Neural crest cell (in vitro differentiated cells): ENCODE measurements around the gene SH2D3C. TPM values are rescaled to one million over a fixed set of nuclear protein-coding genes. Genes with fewer than 3 reads are reported as not detected.

Source experiments
- DNase-seq: peaks from one replicate; pipeline ENCODE4 v3.0.0; 2021; ENCODE audit warnings: low read depth, mixed read lengths, low spot score
- H3K27ac Mint-ChIP-seq: one replicate; pipeline ENCODE4 v1.8.0; 2021; ENCODE audit warnings: mild to moderate bottlenecking, mixed read lengths; ENCODE audit not compliant: unreplicated experiment
- H3K27me3 Mint-ChIP-seq: 2 replicates; pipeline ENCODE4 v1.8.0; 2021; ENCODE audit warnings: low read depth, mild to moderate bottlenecking, mixed read lengths
- H3K36me3 Mint-ChIP-seq: 2 replicates; pipeline ENCODE4 v1.8.0; 2021; ENCODE audit warnings: low read depth, mild to moderate bottlenecking, mixed read lengths
- H3K4me1 Mint-ChIP-seq: 2 replicates; pipeline ENCODE4 v1.8.0; 2021; ENCODE audit warnings: mixed read lengths
- H3K4me3 Mint-ChIP-seq: one replicate; pipeline ENCODE4 v1.8.0; 2021; ENCODE audit warnings: mild to moderate bottlenecking, mixed read lengths
- H3K9me3 Mint-ChIP-seq: 2 replicates; pipeline ENCODE4 v1.8.0; 2021; ENCODE audit warnings: mixed read lengths
- total RNA-seq: library from RNA; stranded (reverse); gene quantifications from 2 replicates; pipeline ENCODE4 v1.2.1, GENCODE V29; 2021
- TF ChIP-seq, protein P1 (sequence below): fragments of 200-600 bp; sonication (generic); conservative IDR thresholded peaks from 2 replicates; pipeline ENCODE4 v1.5.0; 2021; ENCODE audit warnings: antibody characterized with exemption, mild to moderate bottlenecking

Gene SH2D3C
- total RNA-seq, 1 donor from 2014 or later, result 7.2 TPM

DNA sequence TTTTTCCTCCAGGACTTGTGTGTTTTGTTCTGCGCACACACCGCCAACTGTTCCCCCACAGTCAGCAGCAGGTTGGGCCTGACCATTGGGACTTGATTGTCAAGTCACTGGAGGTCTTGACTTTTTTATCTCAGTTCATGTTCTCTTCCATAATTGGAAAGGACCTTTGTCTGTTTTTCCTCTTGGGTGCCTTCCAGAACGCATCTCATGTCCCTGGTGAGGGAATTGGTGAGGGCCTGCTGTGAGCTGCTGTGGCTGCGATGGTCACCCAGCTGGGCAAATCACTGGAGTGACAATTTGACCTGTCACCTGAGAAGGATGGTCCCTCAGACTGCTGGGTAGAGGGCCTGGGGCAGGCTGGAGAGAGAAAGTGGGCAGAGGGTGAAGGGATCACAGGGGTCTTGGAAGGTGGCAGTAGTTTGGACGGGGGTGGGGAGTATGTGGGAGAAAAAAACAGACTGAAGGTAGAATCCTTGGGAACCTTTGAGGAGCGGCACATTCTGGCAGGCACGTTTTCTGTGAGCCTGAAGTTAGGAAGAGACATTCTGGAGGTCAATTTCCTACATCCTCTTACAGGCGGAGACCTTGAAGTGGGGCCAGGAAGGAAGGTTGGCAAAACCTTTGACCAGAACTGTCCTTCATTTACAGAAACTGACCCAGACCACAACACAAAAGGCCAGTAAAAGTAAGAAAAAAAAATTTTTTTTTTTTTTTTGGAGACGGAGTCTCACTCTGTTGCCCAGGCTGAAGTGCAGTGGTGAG lies 11.8 kb upstream of the SH2D3C start:
- no peaks in the 10 kb centered on the region for H3K27me3 Mint-ChIP-seq
- peaks cover 15% of the 10 kb centered on the region for H3K4me1 Mint-ChIP-seq
- no peak for DNase-seq
- no peak overlapping the region for H3K27ac Mint-ChIP-seq
- H3K4me3 Mint-ChIP-seq, result peak overlapping the region; percentile 77
- TF ChIP-seq, protein P1, sequence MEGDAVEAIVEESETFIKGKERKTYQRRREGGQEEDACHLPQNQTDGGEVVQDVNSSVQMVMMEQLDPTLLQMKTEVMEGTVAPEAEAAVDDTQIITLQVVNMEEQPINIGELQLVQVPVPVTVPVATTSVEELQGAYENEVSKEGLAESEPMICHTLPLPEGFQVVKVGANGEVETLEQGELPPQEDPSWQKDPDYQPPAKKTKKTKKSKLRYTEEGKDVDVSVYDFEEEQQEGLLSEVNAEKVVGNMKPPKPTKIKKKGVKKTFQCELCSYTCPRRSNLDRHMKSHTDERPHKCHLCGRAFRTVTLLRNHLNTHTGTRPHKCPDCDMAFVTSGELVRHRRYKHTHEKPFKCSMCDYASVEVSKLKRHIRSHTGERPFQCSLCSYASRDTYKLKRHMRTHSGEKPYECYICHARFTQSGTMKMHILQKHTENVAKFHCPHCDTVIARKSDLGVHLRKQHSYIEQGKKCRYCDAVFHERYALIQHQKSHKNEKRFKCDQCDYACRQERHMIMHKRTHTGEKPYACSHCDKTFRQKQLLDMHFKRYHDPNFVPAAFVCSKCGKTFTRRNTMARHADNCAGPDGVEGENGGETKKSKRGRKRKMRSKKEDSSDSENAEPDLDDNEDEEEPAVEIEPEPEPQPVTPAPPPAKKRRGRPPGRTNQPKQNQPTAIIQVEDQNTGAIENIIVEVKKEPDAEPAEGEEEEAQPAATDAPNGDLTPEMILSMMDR, result no peak
- H3K9me3 Mint-ChIP-seq, result no peaks in the 10 kb centered on the region
- H3K36me3 Mint-ChIP-seq, result peaks cover 16% of the 10 kb centered on the region

DNA sequence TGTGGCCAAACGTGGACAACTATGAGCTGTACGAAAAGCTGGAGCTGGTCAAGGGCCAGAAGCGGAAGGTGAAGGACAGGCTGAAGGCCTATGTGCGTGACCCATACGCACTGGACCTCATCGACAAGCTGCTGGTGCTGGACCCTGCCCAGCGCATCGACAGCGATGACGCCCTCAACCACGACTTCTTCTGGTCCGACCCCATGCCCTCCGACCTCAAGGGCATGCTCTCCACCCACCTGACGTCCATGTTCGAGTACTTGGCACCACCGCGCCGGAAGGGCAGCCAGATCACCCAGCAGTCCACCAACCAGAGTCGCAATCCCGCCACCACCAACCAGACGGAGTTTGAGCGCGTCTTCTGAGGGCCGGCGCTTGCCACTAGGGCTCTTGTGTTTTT lies 10.7 kb upstream of the SH2D3C start:
- H3K4me1 Mint-ChIP-seq, result peaks cover 19% of the 10 kb centered on the region
- H3K27me3 Mint-ChIP-seq, result no peaks in the 10 kb centered on the region
- peaks cover 16% of the 10 kb centered on the region for H3K36me3 Mint-ChIP-seq
- H3K4me3 Mint-ChIP-seq, result peak overlapping the region; percentile 23
- H3K27ac Mint-ChIP-seq, result no peak overlapping the region
- DNase-seq, result no peak
- TF ChIP-seq, protein P1, result no peak
- no peaks in the 10 kb centered on the region for H3K9me3 Mint-ChIP-seq

DNA sequence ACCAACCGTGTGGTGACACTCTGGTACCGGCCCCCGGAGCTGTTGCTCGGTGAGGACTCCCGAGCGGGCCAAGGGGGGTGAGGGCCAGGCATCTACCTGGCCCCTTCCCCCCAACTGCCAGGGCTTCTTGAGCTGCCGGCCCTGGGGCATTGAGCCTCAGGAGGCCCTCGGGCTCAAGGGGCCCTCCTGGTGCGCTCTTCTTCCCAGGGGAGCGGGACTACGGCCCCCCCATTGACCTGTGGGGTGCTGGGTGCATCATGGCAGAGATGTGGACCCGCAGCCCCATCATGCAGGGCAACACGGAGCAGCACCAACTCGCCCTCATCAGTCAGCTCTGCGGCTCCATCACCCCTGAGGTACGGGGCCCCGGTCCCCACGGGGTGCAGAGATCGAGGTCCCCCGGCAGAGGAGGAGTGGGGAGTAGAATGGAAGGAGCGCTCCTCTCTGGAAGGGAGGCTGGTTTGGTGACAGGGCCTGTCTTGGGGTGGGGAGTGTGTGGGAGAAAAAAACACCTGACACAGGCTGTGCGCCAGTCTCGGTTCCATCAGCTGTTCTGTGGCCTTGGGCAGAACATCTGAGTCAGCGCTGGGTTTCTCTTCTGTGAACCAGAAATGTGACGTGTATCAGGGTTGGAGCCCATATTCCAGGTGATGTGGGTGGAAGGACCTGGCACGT lies 10.0 kb upstream of the SH2D3C start:
- peaks cover 22% of the 10 kb centered on the region for H3K4me1 Mint-ChIP-seq
- H3K9me3 Mint-ChIP-seq, result no peaks in the 10 kb centered on the region
- TF ChIP-seq, protein P1, result no peak
- DNase-seq, result no peak
- H3K27me3 Mint-ChIP-seq, result peaks cover 2% of the 10 kb centered on the region
- peak overlapping the region; percentile 59 for H3K4me3 Mint-ChIP-seq
- no peak overlapping the region for H3K27ac Mint-ChIP-seq
- H3K36me3 Mint-ChIP-seq, result peaks cover 16% of the 10 kb centered on the region

DNA sequence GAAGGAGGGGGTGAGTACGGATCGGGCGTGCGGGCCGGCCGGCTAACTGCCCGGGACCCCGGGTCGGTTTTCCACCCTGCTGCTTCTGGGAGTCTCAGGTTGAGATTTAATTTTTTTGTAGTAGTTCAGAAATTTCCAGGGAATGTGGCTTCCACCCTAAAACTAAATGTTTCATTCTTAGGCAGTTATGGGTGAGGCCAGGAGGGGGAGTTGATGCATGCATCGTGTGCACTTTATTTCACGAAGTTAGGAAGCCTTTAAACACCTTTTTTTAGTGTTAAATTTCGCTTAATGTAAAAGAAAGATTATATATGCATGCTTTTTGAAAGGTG lies 8.3 kb upstream of the SH2D3C start:
- no peaks in the 10 kb centered on the region for H3K9me3 Mint-ChIP-seq
- DNase-seq, result no peak
- TF ChIP-seq, protein P1, result peak; percentile 63
- peaks cover 2% of the 10 kb centered on the region for H3K27me3 Mint-ChIP-seq
- peak overlapping the region; percentile 90 for H3K27ac Mint-ChIP-seq
- peaks cover 13% of the 10 kb centered on the region for H3K36me3 Mint-ChIP-seq
- H3K4me1 Mint-ChIP-seq, result peaks cover 22% of the 10 kb centered on the region
- H3K4me3 Mint-ChIP-seq, result peak overlapping the region; percentile 96

DNA sequence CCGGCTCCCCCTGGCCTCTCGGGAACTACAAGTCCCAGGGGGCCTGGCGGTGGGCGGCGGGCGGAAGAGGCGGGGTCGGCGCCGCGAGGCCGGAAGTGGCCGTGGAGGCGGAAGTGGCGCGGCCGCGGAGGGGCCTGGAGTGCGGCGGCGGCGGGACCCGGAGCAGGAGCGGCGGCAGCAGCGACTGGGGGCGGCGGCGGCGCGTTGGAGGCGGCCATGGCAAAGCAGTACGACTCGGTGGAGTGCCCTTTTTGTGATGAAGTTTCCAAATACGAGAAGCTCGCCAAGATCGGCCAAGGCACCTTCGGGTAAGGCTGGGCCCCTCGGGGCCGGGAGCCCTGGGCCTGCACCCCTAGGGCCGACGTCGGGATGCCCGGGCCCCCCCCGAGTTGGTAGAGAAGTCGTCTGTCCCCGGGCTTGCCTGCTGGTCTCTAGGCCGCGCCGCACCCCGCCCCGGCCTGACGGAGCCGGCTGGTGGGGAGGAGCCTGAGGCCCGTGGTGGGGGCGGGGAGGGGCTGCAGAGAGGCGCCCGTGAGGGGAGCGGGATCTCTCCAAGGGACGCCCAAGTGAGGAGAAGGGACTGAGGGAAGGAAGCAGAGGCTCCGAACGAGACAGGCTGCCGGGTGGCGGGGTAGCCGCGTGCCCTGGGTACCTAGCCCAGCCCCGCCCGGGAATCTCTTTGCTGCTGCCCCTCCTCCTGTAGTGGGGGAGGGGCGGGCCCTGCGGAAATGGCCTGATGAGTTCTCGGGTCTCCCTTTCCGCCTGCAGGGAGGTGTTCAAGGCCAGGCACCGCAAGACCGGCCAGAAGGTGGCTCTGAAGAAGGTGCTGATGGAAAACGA lies 7.7 kb upstream of the SH2D3C start, which contains the start of gene CDK9:
Gene CDK9, plus strand, starts transcription at position 102 of the 840 bp plus-strand sequence. Its CDS starts 115 bp downstream, at position 217.
- TF ChIP-seq, protein P1, result no peak
- peak within 1 kb of the TSS; percentile 90 for H3K27ac Mint-ChIP-seq
- DNase-seq, result peak; percentile 89
- peaks cover 13% of the 10 kb centered on the region for H3K36me3 Mint-ChIP-seq
- peaks cover 22% of the 10 kb centered on the region for H3K4me1 Mint-ChIP-seq
- H3K4me3 Mint-ChIP-seq, result peak within 1 kb of the TSS; percentile 96
- peaks cover 2% of the 10 kb centered on the region for H3K27me3 Mint-ChIP-seq
- H3K9me3 Mint-ChIP-seq, result no peaks in the 10 kb centered on the region
